SK-N-SH treated with all-trans-retinoic acid at 6 μM for 48 hours (cell line): ENCODE results near the gene IL11RA.

Experiments
- CREB5 ChIP-seq: fragments of 250-450 bp; sonication (Bioruptor Pico); IDR thresholded peaks from 2 replicates; pipeline ENCODE4 v1.5.1; 2020; ENCODE audit warnings: low read depth, mild to moderate bottlenecking, moderate library complexity
- ESRRG ChIP-seq: fragments of 250-450 bp; sonication (Bioruptor Pico); IDR thresholded peaks from 2 replicates; pipeline ENCODE4 v1.6.1; 2021; ENCODE audit warnings: mild to moderate bottlenecking
- SNAI2 ChIP-seq: fragments of 250-450 bp; sonication (Bioruptor Pico); IDR thresholded peaks from 2 replicates; pipeline ENCODE4 v1.5.0; 2020; ENCODE audit warnings: mild to moderate bottlenecking, moderate library complexity
- TCF4 ChIP-seq: fragments of 250-450 bp; sonication (Bioruptor Pico); IDR thresholded peaks from 2 replicates; pipeline ENCODE4 v1.8.0; 2021; ENCODE audit warnings: mild to moderate bottlenecking, moderate library complexity, borderline replicate concordance
- ZC3H10 ChIP-seq: fragments of 250-450 bp; sonication (Bioruptor Pico); IDR thresholded peaks from 2 replicates; pipeline ENCODE4 v1.5.1; 2021; ENCODE audit warnings: mild to moderate bottlenecking, moderate library complexity
- ZNF565 ChIP-seq: fragments of 450-650 bp; formaldehyde crosslinking; conservative IDR thresholded peaks from 2 replicates; pipeline ENCODE4 v1.5.0; 2020; ENCODE audit warnings: low read depth, mild to moderate bottlenecking, moderate library complexity

DNA sequence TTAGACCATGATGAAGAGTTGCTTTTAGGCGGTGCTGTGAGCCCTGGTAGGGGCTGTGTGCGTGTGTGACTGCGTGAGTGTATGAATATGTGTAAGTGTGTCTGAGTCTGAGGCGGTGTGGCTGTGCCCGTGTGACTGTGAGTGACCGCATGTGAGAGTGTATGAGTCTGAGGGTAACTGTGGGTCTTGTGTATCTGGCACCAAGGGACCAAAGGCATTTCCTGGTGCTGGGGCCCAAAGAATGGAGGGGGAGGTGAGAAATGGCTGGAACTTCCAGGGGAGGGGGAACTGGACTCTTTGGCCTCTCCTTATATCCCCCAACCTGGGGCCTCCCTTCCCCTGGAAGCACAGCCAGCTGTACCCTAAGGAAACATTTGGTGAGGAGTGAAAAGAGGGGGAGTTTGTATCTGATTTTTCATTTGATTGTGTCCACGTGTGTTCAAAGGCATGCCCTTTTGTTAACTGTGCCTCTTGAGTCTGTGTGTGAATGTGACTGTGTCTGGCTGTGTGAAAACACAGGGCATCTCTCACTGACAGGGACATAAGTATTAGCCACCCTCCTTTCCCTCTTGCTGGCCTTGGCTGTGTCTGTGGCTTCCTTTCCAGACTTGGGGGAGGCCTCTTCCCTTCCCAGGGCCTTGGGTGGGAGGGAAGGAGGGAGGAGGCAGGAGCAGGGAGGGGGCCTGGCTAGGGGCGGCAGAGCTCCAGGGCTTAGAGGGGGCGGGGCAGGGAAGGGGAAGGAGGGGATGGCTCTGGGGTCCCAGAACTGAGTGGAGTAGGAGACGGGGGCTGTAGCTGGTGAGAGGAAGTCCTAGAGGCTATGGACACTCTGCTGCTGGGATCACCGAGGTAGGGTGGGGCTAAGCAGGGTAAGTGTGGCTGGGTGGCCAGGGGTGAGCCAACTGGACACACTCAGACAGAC is 1.4 kb downstream of the IL11RA start:
- TF ChIP-seq SNAI2 (CRISPR knock-in tag) (no peak), ZC3H10 (CRISPR knock-in tag) (no peak), CREB5 (CRISPR knock-in tag) (no peak), ZNF565 (CRISPR knock-in tag) (no peak), TCF4 (no peak), ESRRG (no peak)
